HG02943 (cell line): ENCODE data around the gene KIAA0319L.
"Not testable (repeated sequence)": the region's sequence is repeated elsewhere in the genome, so short reads cannot be mapped to it uniquely, and the experiment has no call there.

Source experiments
- ATAC-seq: cut with Tn5 transposase; IDR thresholded peaks from one replicate; pipeline ENCODE4 v1.9.1; 2021; ENCODE audit warnings: mild to moderate bottlenecking, low read depth, moderate library complexity; ENCODE audit not compliant: unreplicated experiment

KIAA0319L gene

DNA sequence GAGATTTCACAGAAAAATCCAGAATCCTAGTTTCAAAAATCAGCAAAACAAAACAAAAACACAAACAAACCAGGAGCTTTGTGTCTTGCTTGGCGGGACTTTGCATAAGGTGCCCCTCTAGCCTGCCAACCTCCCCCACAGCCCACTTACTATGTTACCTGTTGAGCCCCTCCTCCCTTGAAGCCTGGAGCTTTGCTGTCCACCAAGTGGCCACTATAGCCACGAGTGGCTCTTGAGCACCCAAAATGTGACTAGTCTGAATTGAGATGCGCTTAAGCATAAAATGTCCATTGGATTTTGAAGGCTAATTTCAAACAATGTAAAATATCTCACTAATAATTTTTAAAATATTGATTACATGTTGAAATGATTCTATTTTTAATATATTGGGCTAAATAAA, 28.1 kb upstream of the KIAA0319L start:
- no peak for ATAC-seq

DNA sequence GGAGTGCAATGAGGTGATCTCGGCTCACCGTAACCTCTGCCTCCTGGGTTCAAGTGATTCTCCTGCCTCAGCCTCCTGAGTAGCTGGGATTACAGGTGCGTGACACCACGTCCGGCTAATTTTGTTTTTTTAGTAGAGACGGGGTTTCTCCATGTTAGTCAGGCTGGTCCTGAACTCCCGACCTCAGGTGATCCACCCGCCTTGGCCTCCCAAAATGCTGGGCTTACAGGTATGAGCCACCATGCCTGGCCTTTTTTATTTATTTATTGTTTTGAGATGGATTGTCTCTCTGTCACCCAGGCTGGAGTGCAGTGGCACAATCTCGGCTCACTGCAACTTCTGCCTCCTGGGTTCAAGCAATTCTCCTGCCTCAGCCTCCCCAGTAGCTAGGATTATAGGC, 24.4 kb upstream of the KIAA0319L start:
- ATAC-seq: not testable (repeated sequence)

DNA sequence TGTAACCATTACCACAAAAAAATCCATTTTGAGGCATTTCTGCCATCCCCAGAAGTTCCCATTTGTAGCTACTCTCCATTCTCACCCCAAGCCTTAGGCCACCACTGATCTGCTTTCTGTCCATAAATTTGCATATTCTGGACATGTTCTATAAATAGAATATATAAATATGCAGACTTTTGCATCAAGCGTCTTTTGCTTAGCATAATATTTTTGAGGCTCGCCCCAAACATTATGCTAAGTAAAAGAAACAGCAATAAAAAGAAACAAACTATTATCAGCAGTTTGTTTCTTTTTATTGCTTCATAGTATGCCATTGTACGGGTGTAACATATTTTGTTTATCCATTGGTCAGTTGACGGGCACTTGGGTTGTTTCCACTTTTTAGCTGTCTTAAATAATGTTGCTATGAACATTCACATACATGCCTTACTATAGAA, 23.8 kb upstream of the KIAA0319L start:
- no peak for ATAC-seq

DNA sequence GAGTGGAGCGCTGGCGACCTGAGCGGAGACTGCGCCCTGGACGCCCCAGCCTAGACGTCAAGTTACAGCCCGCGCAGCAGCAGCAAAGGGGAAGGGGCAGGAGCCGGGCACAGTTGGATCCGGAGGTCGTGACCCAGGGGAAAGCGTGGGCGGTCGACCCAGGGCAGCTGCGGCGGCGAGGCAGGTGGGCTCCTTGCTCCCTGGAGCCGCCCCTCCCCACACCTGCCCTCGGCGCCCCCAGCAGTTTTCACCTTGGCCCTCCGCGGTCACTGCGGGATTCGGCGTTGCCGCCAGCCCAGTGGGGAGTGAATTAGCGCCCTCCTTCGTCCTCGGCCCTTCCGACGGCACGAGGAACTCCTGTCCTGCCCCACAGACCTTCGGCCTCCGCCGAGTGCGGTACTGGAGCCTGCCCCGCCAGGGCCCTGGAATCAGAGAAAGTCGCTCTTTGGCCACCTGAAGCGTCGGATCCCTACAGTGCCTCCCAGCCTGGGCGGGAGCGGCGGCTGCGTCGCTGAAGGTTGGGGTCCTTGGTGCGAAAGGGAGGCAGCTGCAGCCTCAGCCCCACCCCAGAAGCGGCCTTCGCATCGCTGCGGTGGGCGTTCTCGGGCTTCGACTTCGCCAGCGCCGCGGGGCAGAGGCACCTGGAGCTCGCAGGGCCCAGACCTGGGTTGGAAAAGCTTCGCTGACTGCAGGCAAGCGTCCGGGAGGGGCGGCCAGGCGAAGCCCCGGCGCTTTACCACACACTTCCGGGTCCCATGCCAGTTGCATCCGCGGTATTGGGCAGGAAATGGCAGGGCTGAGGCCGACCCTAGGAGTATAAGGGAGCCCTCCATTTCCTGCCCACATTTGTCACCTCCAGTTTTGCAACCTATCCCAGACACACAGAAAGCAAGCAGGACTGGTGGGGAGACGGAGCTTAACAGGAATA, 20.1 kb upstream of the KIAA0319L start:
- ATAC-seq: peak; percentile 81

DNA sequence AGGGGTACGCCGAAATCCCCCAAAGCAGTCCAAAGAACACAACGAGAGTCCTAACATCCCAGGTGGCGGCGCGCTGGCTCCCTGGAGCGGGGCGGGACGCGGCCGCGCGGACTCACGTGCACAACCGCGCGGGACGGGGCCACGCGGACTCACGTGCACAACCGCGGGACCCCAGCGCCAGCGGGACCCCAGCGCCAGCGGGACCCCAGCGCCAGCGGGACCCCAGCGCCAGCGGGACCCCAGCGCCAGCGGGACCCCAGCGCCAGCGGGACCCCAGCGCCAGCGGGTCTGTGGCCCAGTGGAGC, 19.5 kb upstream of the KIAA0319L start:
- not testable (repeated sequence) for ATAC-seq

DNA sequence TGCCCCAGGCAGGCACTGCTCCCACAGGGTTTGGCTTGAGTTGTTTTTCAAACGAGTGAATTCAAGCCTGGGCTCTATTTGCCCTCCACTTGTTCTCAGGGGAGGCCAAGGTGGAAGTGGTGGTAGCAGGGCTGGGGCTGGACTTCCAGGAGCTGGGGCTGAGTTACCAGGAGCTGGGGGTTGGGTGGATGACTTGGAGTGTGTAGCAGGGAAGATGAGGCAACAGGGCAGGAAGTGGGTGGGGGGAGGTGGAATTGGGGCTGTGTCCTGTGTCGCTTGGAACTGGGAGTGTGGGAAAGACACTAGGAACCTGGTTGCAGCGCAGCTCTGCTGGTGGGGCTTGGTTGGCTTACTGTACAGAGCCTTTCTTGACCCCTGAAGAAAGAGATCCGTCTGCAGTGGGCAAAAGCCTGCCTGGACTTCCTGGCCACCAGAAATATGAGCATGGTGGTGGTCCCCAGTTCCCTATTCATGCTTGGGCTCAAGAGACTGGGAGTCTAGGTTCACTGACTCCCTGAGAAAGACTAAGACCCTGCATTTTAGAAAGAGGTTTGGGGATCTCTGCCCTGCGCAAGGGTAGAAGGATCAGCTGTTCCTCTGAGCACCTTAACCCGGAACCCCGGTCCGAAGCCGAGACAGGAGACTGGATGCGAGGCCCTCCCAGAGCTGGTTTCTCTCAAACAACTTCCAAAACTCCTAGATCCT, 19.0 kb upstream of the KIAA0319L start:
- ATAC-seq: no peak

DNA sequence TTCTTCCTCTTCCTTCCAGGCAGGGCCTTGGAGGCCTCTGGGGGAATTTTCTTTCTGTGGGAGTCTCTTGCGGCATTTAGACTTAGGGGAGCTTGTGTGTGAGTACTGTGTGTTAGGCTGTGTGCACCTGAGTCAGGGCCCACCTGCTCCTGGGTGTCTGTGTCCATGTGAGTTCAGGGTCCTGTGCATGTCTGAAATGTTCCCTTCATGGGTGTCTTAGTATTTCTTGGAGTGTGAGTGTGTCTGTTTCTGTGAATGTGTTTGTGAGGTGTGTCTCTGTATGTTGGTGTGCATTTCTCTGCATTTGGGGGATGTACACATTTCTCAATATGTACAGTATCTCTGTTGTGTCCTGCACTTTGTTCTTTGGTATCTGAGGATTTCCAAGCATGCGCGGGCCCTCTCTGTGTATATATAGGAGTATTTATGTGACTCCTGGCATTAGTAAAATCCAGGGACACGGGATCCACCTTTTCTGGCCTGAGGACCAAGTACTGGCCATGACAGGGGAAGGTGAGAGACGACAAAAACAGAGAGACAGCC, 18.3 kb upstream of the KIAA0319L start:
- ATAC-seq: no peak

DNA sequence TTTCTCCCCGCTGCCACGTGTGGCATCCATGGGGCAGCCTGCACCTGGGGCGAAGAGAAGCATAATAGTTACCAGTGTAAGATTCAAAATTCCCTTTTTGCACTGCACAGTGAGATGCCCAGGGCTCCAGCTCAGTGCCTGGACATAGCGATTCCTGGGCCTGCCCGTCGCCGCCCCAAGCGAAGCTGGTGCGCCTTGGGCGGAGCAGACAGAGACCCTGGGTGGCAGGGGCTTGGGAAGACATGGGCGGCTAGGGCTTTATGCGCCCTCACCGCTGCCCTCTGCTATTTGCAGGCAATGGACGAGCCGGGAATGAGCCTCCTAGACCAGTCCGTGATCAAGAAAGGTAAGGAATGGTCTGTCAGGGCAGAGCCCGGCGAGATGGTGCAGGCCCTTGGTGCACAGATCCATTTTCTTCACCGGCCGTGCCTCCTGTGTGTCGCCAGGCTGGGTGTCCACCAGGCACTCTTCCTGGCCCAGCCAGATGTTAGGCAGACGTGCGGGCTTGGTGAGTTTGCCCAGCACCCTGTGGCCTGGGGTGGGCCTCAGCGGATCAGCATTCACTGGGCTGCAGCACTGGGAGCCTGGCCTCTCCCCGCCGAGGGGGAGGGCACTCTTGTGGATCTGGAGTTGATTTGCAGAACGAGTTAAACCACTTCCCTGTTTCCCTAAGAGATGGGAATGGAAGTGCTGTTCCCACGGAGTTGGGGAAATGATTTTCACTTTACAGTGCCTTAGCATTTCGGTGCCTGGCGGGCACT, 17.6 kb upstream of the KIAA0319L start:
- ATAC-seq: no peak

DNA sequence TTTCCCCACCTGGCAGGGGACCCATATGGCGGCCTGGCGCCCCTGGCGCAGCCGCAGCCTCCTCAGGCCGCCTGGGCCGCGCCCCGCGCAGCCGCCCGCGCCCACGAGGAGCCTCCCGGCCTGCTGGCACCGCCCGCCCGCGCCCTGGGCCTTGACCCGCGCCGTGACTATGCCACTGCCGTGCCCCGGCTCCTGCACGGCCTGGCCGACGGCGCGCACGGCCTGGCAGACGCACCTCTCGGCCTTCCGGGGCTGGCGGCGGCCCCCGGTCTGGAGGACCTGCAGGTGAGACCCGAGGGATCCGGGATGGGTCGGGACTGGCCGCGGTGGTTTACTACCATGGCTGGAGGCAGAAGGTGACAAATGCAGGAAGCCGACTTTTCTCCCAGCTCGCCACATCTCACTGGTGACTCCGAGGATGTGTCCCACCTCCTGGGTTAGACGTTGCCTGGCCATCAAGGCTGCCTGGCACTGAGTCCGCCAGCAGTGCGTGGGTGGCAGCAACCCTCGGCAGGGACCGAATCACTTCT, 17.0 kb upstream of the KIAA0319L start:
- ATAC-seq: no peak

DNA sequence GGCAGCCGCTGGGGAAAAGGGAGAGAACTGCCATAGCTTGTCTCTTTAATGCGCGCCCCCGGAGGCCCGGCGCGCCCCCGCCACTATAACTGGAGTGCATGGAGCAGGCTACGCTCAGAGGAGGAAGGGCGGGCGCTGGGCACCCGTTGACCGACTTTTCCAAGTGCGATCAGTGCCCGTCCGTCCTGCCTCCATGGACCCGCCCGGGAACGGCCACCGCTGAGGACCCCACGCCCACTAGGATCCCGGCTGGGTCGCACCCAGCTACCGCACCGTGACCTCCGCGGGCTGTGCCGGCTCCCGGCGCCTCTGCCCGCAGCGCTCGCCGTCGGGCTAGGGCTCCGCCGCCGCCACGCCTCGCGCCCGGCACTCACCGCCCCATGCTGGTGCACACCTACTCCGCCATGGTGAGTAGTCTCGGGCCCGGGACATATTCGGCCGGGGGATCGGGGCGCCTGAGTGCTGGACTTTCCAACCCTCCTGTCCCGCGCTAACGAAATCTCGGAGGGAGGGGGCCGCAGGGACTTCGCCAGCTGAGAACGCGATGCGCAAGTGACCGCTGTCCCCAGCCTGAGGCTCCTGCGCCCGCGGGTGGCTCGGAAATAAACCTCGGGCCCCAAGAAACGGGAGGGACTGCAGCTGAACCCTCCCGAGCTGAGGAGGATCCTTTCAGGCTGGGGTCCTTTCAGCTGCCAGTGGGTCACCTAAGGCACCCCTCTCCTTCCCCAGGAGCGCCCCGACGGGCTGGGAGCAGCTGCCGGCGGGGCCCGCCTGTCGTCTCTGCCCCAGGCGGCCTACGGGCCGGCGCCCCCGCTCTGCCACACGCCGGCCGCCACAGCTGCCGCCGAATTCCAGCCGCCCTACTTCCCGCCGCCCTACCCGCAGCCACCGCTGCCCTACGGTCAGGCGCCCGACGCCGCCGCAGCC, 16.3 kb upstream of the KIAA0319L start, which contains the start of gene TFAP2E:
Gene TFAP2E (plus strand): TSS at position 117 of the 927 bp plus-strand sequence. CDS start 264 bp downstream, at position 381.
- ATAC-seq: no peak

DNA sequence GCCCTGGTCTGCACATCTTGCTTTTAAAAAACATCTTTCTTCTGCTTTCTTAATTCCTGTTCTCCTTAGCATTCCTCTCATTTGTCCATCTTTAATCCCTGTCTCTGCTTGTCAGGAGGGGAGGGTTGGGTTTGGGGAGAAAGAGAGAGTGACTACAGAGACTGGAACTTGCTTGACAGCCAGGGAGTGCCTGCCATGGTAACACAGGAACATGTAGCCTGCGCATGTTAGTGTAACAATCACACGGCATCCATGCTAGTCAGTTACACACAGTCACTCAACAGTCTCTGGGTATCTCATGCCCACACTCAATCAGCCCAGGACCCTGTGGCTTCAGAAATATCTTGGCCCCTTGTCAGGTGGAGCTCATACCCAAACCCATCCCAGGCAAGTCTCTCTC, 15.1 kb upstream of the KIAA0319L start:
- no peak for ATAC-seq

DNA sequence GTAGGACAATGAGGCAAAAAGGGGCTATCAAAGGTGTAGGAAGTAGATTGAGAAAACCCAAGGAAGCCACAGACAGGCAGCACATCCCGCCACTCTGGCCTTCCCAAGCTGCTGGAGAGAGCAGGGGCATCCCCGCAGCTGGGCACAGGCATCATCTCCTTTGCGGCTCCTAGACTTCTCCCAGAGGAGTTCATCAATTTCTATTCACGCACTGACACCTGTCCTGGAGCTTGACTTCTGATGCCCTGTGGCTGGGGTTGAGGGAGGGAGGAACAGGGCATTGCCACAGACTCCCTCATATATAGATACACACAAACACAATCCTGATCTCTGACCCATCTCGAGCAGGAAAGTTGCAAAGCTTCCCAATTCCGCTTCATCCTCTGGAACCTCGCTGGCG, 14.1 kb upstream of the KIAA0319L start:
- no peak for ATAC-seq

DNA sequence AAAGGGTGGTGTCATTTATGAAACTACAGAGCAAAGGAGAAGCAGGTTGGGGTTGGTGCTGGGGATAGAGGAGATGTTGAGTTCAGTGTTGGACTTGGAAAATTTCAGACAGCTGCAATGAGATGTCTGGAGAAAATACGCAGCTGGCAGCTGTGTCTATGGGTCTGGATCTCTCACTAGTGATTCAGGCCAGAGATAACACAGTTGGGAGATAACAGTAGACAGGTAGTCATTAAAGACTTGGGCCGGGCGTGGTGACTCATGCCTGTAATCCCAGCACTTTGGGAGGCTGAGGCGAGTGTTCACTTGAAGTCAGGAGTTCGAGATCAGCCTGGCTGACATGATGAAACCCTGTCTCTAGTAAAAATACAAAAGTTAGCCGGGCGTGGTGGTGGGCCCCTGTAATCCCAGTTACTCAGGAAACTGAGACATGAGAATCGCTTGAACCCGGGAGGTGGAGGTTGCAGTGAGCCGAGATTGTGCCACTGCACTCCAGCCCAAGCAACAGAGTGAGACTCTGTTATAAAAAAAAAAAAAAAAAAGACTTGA, 13.5 kb upstream of the KIAA0319L start:
- no peak for ATAC-seq

DNA sequence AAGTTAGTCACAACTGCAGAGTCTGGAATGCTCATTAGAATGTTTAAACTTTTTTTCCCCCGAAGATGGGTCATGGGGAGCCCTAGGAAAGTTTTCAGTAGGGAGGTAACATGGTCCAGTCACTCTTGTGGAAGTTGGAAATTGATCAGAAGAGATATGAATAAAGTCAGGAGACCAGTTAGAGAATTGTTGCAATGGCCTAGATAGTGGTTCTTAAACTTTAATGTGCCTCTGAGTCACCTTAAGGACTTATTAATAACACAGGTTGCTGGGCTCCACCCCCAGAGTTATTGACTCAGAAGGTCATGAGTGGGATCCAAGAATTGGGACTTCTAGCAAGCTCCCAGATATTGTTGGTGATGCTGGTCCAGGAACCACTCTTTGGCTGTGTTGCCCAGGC, 12.7 kb upstream of the KIAA0319L start:
- ATAC-seq: no peak

DNA sequence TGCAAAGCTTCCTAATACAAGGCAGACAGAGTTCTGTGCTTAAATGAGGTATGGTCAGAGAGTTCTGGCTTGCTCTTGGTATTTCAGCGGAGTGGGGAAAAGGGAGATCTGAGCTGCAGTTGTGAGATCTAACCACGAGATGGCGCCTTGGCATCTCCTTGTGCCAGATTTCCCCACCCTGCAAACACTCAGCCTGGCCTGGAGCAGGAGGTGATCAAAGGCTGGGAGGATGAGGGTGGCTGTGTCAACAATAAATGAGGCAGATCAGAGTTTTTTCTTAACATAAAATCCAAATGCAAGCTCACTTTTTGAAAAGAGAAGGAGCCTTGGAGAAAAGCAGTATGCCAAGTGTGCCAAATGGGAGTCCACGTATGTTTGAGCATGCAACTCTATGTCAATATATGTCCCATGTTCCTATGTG, 11.8 kb upstream of the KIAA0319L start:
- no peak for ATAC-seq

DNA sequence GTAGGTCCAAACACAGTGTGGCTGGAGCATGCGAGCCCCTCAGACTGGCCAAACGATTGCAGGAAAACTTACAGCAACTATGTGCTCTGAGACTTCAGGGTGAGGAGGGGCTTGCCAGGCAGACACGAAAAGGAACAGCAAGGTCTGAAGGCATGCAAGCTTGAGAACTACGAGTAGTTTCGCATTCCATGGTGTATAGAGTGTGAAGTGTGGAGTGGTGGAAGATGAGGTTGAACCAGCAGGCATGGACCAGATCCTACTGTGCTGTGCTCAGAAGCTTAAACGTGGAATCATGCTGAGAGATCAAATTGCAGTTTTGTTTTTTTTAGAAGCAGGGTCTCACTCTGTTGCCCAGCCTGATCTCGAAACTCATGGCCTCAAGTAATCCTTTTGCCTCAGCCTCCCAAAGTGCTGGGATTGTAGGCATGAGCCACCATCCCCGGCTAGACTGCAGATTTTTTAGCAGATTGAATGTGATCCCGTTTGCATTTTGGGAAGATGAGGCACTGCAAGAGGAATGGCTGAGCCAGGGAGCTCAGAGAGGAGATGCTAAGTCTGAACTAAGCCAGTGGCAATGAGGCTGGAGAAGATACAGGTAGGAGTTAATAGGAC, 10.8 kb upstream of the KIAA0319L start:
- ATAC-seq: no peak

DNA sequence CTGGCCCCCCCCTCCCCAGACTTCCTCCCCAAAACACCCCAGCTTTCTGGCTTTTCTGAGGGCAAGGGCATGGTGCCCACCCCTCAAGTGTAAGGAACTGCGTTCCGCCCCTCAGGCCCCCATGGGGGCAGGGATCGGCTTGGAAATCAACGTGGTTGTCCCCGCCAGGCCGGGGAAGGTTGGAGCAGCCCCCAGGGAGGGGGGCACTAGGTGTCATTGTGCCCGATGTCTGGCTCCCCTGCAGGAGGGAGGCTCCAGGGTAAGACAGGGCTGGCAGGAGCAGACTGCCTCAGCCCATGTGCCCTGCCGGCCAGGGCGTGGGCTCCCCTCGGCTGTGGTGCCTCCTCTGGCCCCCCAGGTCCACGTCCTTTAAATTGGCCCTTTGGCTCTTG, 8.5 kb upstream of the KIAA0319L start:
- no peak for ATAC-seq

DNA sequence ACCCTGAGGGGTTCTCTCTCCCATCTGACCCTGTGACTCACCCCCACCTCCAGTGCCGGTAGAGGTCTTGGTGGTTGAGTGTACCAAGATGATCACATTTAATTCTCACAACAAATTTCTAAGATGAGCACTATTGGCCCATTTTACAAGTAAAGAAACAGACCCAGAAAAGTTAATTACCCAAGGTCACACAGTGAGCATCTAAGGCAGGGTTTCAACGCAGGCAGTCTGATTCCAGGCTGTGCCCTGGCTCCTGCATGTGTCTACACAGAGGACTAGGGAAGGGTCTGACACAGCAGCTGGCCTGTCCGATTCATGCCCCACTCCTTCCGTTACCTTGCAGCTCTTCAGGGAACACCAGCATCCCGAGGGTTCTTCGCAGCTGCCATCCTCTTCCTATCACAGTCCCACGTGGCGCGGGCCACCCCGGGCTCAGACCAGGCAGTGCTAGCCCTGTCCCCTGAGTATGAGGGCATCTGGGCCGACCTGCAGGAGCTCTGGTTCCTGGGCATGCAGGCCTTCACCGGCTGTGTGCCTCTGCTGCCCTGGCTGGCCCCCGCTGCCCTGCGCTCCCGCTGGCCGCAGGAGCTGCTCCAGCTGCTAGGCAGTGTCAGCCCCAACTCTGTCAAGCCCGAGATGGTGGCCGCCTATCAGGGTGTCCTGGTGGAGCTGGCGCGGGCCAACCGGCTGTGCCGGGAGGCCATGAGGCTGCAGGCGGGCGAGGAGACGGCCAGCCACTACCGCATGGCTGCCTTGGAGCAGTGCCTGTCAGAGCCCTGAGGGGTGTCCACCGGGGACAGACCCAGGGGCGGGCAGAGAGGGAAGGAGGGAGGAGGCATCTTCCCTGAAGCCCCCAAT, 7.9 kb upstream of the KIAA0319L start:
- no peak for ATAC-seq
